SJSA1 (cell line): ENCODE data around the gene HEATR9. TPM values are rescaled to one million over a fixed set of nuclear protein-coding genes. Genes with fewer than 3 reads are reported as not detected.

Experiments
- DNase-seq, 2 experiments: peaks; one replicate each; pipeline ENCODE4 v3.0.0-alpha.2; 2015 to 2020; ENCODE audit warnings: low spot score in 2 of 2, low read depth in 1 of 2
- H3K27ac ChIP-seq: fragments of 250-450 bp; sonication (Bioruptor Pico); 2 replicates; pipeline ENCODE4 v1.5.1; 2020; ENCODE audit warnings: mild to moderate bottlenecking, moderate library complexity
- H3K27me3 ChIP-seq: fragments of 250-450 bp; sonication (Bioruptor Pico); replicated peaks from 2 replicates; pipeline ENCODE4 v1.5.1; 2020; ENCODE audit warnings: mild to moderate bottlenecking, moderate library complexity
- H3K36me3 ChIP-seq: fragments of 250-450 bp; sonication (Bioruptor Pico); 2 replicates; pipeline ENCODE4 v1.5.1; 2020; ENCODE audit warnings: mild to moderate bottlenecking
- H3K4me1 ChIP-seq: fragments of 250-450 bp; sonication (Bioruptor Pico); replicated peaks from 2 replicates; pipeline ENCODE4 v1.6.1; 2021; ENCODE audit warnings: mild to moderate bottlenecking
- H3K4me3 ChIP-seq: fragments of 250-450 bp; sonication (Bioruptor Pico); 2 replicates; pipeline ENCODE4 v1.5.1; 2020; ENCODE audit warnings: mild to moderate bottlenecking
- H3K9me3 ChIP-seq: fragments of 250-450 bp; sonication (Bioruptor Pico); replicated peaks from 2 replicates; pipeline ENCODE4 v1.5.1; 2020; ENCODE audit warnings: mild to moderate bottlenecking
- total RNA-seq: library from RNA; depleted of rRNA; stranded (reverse); fragments of >200 nt; shearing (Covaris generic); gene quantifications from 2 replicates; pipeline ENCODE4 v1.2.3, GENCODE V29; 2014

HEATR9 gene
- total RNA-seq, 1 experiment from 2014 or later = not detected

GRCh38 chr17:35889241-35889640 lies 20.6 kb upstream of the HEATR9 start:
- Histone ChIP-seq H3K27ac (no peak overlapping the region), H3K4me1 (no peaks in the 10 kb centered on the region)

GRCh38 chr17:35879773-35880654 lies 11.3 kb upstream of the HEATR9 start, which contains the start of gene CCL5:
Gene CCL5, minus strand, starts transcription at chr17:35880360.
- H3K27ac ChIP-seq = no peak within 1 kb of the TSS
- DNase-seq = no peak
- no peaks in the 10 kb centered on the region for H3K27me3 ChIP-seq

More at GRCh38 chr17:35889241-35889640, 20.6 kb upstream of the HEATR9 start:
- H3K36me3 ChIP-seq = no peaks in the 10 kb centered on the region
- no peak overlapping the region for H3K4me3 ChIP-seq
- DNase-seq = no peak
- H3K27me3 ChIP-seq = no peaks in the 10 kb centered on the region
- no peaks in the 10 kb centered on the region for H3K9me3 ChIP-seq

GRCh38 chr17:35878361-35878760 lies 9.7 kb upstream of the HEATR9 start:
- Histone ChIP-seq H3K4me1 (no peaks in the 10 kb centered on the region), H3K27me3 (no peaks in the 10 kb centered on the region), H3K36me3 (no peaks in the 10 kb centered on the region), H3K27ac (no peak overlapping the region), H3K9me3 (no peaks in the 10 kb centered on the region), H3K4me3 (no peak overlapping the region)
- DNase-seq = no peak

More at GRCh38 chr17:35879773-35880654, 11.3 kb upstream of the HEATR9 start, which contains the start of gene CCL5:
- no peak within 1 kb of the TSS for H3K4me3 ChIP-seq
- H3K4me1 ChIP-seq = no peaks in the 10 kb centered on the region
- H3K9me3 ChIP-seq = no peaks in the 10 kb centered on the region
- H3K36me3 ChIP-seq = no peaks in the 10 kb centered on the region

DNA sequence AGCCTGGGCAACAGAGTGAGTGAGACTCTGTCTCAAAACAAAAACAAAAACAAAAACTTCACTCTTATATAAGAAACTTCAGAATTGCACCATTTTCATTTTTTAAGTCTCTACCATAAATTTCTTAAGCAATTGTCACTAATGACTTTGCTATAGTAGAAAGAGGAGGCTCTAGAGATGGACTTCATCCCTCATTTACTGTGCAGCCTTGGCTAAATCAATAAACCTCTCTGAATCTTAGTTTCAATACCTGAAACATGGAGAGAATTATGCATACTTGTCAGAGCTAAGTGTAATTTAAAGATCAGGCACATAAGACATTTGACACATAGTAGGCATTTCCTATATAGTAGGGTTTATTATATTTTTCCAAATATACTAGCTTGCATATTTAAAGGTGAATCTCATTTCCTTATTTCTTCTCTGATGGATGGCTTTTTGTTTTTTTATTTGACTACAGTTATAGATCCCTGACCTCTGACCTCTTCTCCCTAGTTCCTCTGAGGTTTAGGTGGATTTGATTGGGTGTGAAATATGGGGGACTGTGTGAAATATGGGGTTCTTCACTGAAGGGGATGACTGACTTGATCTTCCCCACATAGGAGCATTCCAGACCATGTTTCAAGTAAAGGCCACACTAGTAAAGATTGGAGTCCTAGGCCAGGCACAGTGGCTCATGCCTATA lies 8.8 kb upstream of the HEATR9 start:
- no peak overlapping the region for H3K27ac ChIP-seq
- no peaks in the 10 kb centered on the region for H3K36me3 ChIP-seq
- H3K9me3 ChIP-seq = no peaks in the 10 kb centered on the region
- no peak for DNase-seq
- no peak overlapping the region for H3K4me3 ChIP-seq
- no peaks in the 10 kb centered on the region for H3K4me1 ChIP-seq
- no peaks in the 10 kb centered on the region for H3K27me3 ChIP-seq

- Histone ChIP-seq H3K27ac (no peak overlapping the region), H3K27me3 (no peaks in the 10 kb centered on the region), H3K4me3 (no peak overlapping the region), H3K4me1 (no peaks in the 10 kb centered on the region), H3K36me3 (no peaks in the 10 kb centered on the region), H3K9me3 (no peaks in the 10 kb centered on the region)
- no peak for DNase-seq
Measured at GRCh38 chr17:35876534-35876933, 7.8 kb upstream of the HEATR9 start.

- Histone ChIP-seq H3K9me3 (no peaks in the 10 kb centered on the region), H3K27ac (no peak overlapping the region), H3K4me1 (no peaks in the 10 kb centered on the region), H3K4me3 (no peak overlapping the region), H3K36me3 (no peaks in the 10 kb centered on the region), H3K27me3 (no peaks in the 10 kb centered on the region)
- no peak for DNase-seq
Measured at GRCh38 chr17:35875800-35876139, 7.1 kb upstream of the HEATR9 start.

DNA sequence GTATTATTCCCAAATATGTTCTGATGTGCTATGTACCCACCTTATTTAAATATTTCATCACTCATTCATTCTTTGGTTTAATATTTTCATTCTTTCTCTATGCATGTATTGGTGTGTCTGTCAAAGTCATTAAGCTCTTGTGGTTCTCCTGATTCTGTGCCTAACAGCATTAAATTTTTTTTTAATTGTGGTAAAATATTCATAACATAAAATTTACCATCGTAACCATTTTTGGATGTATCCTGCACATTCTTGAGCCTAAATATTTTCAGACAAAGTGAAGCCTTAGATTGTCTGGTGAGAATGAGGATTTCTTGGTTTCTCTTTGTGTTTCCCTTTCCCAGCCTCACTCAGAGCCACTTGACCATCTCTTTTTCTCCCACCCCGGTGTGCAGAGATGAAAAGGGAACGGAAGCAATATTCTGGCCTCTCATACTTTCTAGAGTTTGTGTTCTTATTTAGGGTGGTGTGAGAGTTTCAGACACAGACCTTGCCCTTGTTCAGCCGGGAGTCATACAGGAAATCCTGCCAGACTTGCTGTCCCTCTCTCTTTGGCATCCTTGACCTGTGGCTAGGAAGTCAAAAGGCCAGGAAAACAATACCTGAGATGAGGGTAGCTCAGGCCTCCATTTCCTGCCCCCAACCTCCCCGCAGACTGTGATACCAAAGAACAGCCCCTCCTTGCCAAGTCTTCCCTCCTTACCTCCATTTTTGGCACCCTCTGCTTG lies 6.5 kb upstream of the HEATR9 start:
- Histone ChIP-seq H3K27ac (no peak overlapping the region), H3K4me3 (no peak overlapping the region), H3K4me1 (no peaks in the 10 kb centered on the region), H3K27me3 (no peaks in the 10 kb centered on the region), H3K9me3 (no peaks in the 10 kb centered on the region), H3K36me3 (no peaks in the 10 kb centered on the region)
- DNase-seq = no peak

GRCh38 chr17:35872196-35872980 lies 3.7 kb upstream of the HEATR9 start:
- no peaks in the 10 kb centered on the region; the same call in 1 of the 2 replicates for H3K27me3 ChIP-seq
- no peaks in the 10 kb centered on the region for H3K9me3 ChIP-seq
- no peak overlapping the region for H3K27ac ChIP-seq
- DNase-seq = no peak
- no peak overlapping the region for H3K4me3 ChIP-seq
- H3K36me3 ChIP-seq = no peaks in the 10 kb centered on the region
- H3K4me1 ChIP-seq = no peaks in the 10 kb centered on the region

DNA sequence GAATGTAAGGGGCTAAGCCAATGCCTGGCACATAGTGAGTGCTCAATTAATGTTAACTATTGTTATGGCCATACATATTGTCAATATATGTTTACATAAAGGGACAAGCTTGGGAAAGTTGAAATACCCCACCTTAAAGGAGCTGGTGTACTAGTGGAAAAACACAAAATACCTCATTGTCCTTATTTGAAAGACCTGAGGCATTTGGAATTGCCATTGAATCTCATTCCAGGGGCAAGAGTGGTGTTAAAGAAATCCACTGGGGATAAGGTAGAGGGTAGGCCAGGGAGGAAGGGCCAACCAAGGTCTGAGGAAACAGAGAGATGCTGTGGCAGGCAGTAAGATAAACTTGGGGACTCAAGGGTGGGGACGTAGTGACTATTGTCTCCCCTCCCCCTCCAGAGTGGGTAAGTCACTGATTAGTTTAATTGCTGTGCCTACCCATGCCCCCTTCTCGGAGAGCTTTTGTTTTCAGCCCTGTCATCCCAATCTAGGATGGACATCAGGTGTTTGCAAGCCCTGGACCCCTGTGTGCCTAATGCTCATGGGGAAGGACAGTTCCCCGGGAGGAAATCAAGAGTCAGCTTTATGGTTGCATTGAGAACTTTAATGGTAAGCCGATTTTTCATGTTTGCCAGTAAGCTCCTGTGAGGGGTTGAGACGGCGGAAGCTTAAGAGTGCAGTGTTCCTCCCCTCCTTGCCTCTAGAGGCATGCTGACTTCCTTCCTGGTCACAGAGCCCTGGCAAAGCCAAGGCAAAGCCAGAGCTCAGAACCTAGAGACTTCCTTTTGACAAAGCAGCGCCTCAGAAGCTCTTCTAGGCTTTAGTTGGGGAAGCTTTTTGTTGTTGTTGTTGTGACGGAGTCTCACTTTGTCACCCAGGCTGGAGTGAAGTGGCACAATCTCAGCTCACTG lies 2.5 kb upstream of the HEATR9 start:
- Histone ChIP-seq H3K27me3 (no peaks in the 10 kb centered on the region; the same call in 1 of the 2 replicates), H3K27ac (no peak overlapping the region), H3K36me3 (no peaks in the 10 kb centered on the region), H3K4me3 (no peak overlapping the region), H3K4me1 (no peaks in the 10 kb centered on the region), H3K9me3 (no peaks in the 10 kb centered on the region)
- no peak for DNase-seq

DNA sequence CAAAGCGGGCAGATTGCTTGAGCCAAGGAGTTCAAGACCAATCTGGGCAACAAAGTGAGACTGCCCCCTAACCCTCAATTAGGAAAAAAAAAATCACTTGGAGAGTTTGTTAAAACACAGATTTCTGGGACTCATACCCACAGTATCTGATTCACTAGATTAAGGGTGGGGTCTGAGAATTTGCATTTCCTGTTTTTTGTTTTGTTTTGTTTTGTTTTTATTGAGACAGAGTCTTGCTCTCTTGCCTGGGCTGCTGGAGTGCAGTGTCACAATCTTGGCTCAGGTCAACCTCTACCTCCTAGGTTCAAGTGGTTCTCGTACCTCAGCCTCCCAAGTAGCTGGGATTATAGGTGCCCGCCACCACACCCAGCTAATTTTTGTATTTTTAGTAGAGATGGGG lies 1.1 kb downstream of the HEATR9 start:
- no peak overlapping the region for H3K4me3 ChIP-seq
- DNase-seq = no peak
- no peaks in the 10 kb centered on the region for H3K9me3 ChIP-seq
- no peaks in the 10 kb centered on the region for H3K4me1 ChIP-seq
- no peak overlapping the region for H3K27ac ChIP-seq
- no peaks in the 10 kb centered on the region for H3K36me3 ChIP-seq
- no peaks in the 10 kb centered on the region; the same call in 1 of the 2 replicates for H3K27me3 ChIP-seq

- no peak overlapping the region for H3K27ac ChIP-seq
- no peaks in the 10 kb centered on the region for H3K9me3 ChIP-seq
- DNase-seq = no peak
- no peaks in the 10 kb centered on the region for H3K4me1 ChIP-seq
- H3K36me3 ChIP-seq = no peaks in the 10 kb centered on the region
- no peaks in the 10 kb centered on the region; the same call in 1 of the 2 replicates for H3K27me3 ChIP-seq
- H3K4me3 ChIP-seq = no peak overlapping the region
Measured at GRCh38 chr17:35866341-35866950, 2.2 kb downstream of the HEATR9 start.
